ENCODE data around the gene NLGN3. TPM values are rescaled to one million over a fixed set of nuclear protein-coding genes. Genes with fewer than 3 reads are reported as not detected.

Gene NLGN3
- total and polyA plus RNA-seq, 2 experiments from 2014 or later = 0.11 to 0.34 TPM

- no peak overlapping the region for H2AFZ ChIP-seq
- no peak overlapping the region for H3K27ac ChIP-seq
- no peaks in the 10 kb centered on the region for H3K79me2 ChIP-seq (ENCODE audit: insufficient read depth)
- no peaks in the 10 kb centered on the region for H3K4me1 ChIP-seq (ENCODE audit: insufficient read depth)
- in situ Hi-C loops (cut with MboI) = loop anchor here (25.0 kb wide), 1 partner anchor 183 kb away; no protein-coding TSS in a partner anchor
- H3K9me2 ChIP-seq (ENCODE audit: insufficient read depth) = no peaks in the 10 kb centered on the region
- no peaks in the 10 kb centered on the region for H3K36me3 ChIP-seq (ENCODE audit: low read depth)
- no peak overlapping the region for H3K4me3 ChIP-seq
- no peaks in the 10 kb centered on the region for H3K27me3 ChIP-seq (replicated peaks; ENCODE audit: insufficient read depth)
- no peak overlapping the region for H3K4me2 ChIP-seq (ENCODE audit: unreplicated experiment)
- no peak overlapping the region for H3K9ac ChIP-seq
- no peaks in the 10 kb centered on the region for H3K9me3 ChIP-seq (ENCODE audit: low read depth)
- 67 to 73% methylated on average over 5 of the region's 5 CpGs for WGBS, 2 experiments (ENCODE audit: low coverage in 1 of 2, low lambda C conversion rate in 2 of 2, missing lambda C conversion rate in 2 of 2)
- no peaks in the 10 kb centered on the region for H3F3A ChIP-seq (ENCODE audit: insufficient read depth)
- DNase-seq = no peak
- TF ChIP-seq EZH2 (IDR thresholded peaks at IDR 0.05; ENCODE audit: insufficient read depth, poor library complexity, severe bottlenecking) = no peak
- no peaks in the 10 kb centered on the region for H4K20me1 ChIP-seq (ENCODE audit: insufficient read depth)
Observed at GRCh38 chrX:71170660-71171059, 26.0 kb downstream of the NLGN3 start.

- WGBS, 2 experiments (ENCODE audit: low coverage in 1 of 2, low lambda C conversion rate in 2 of 2, missing lambda C conversion rate in 2 of 2) = 63 to 75% methylated on average over 6 to 12 of the region's 12 CpGs
- Histone ChIP-seq H3K36me3 (ENCODE audit: low read depth) (no peaks in the 10 kb centered on the region), H3F3A (ENCODE audit: insufficient read depth) (no peaks in the 10 kb centered on the region), H3K27ac (no peak overlapping the region), H3K9me2 (ENCODE audit: insufficient read depth) (no peaks in the 10 kb centered on the region), H3K4me2 (ENCODE audit: unreplicated experiment) (no peak overlapping the region), H3K9me3 (ENCODE audit: low read depth) (no peaks in the 10 kb centered on the region), H4K20me1 (ENCODE audit: insufficient read depth) (no peaks in the 10 kb centered on the region), H2AFZ (no peak overlapping the region), H3K27me3 (replicated peaks; ENCODE audit: insufficient read depth) (no peaks in the 10 kb centered on the region), H3K4me3 (no peak overlapping the region), H3K9ac (no peak overlapping the region), H3K79me2 (ENCODE audit: insufficient read depth) (no peaks in the 10 kb centered on the region), H3K4me1 (ENCODE audit: insufficient read depth) (no peaks in the 10 kb centered on the region)
- no peak for TF ChIP-seq EZH2phosphoT487 (IDR thresholded peaks at IDR 0.05; ENCODE audit: insufficient read depth, low read depth)
- no peak for TF ChIP-seq EZH2 (IDR thresholded peaks at IDR 0.05; ENCODE audit: insufficient read depth, poor library complexity, severe bottlenecking)
- in situ Hi-C loops (cut with MboI) = loop anchor here (25.0 kb wide), 1 partner anchor 184 kb away; no protein-coding TSS in a partner anchor
- no peak for DNase-seq
Observed at GRCh38 chrX:71171110-71171801, 26.6 kb downstream of the NLGN3 start.

- TF ChIP-seq EZH2phosphoT487 (IDR thresholded peaks at IDR 0.05; ENCODE audit: insufficient read depth, low read depth) = no peak
- TF ChIP-seq EZH2 (IDR thresholded peaks at IDR 0.05; ENCODE audit: insufficient read depth, poor library complexity, severe bottlenecking) = no peak
- H3K9me2 ChIP-seq (ENCODE audit: insufficient read depth) = no peaks in the 10 kb centered on the region
- H3K4me2 ChIP-seq (ENCODE audit: unreplicated experiment) = no peak overlapping the region
- H3K4me1 ChIP-seq (ENCODE audit: insufficient read depth) = peaks cover 14% of the 10 kb centered on the region
- H3K4me3 ChIP-seq = no peak overlapping the region
- no peak overlapping the region for H3K27ac ChIP-seq
- H2AFZ ChIP-seq = no peak overlapping the region
- no peak for DNase-seq
- no peaks in the 10 kb centered on the region for H3K9me3 ChIP-seq (ENCODE audit: low read depth)
- in situ Hi-C loops (cut with MboI) = loop anchor here (25.0 kb wide), 1 partner anchor 186 kb away; no protein-coding TSS in a partner anchor
- H3K36me3 ChIP-seq (ENCODE audit: low read depth) = no peaks in the 10 kb centered on the region
- 44 to 51% methylated on average over 2 of the region's 2 CpGs for WGBS, 2 experiments (ENCODE audit: low coverage in 1 of 2, low lambda C conversion rate in 2 of 2, missing lambda C conversion rate in 2 of 2)
- no peaks in the 10 kb centered on the region for H3K27me3 ChIP-seq (replicated peaks; ENCODE audit: insufficient read depth)
- H3K79me2 ChIP-seq (ENCODE audit: insufficient read depth) = no peaks in the 10 kb centered on the region
- peaks cover 5% of the 10 kb centered on the region; the same call in 1 of the 2 replicates for H3F3A ChIP-seq (ENCODE audit: insufficient read depth)
- no peaks in the 10 kb centered on the region for H4K20me1 ChIP-seq (ENCODE audit: insufficient read depth)
- H3K9ac ChIP-seq = no peak overlapping the region
Observed at GRCh38 chrX:71173440-71173839, 28.8 kb downstream of the NLGN3 start.

GRCh38 chrX:71174795-71175194, 30.2 kb downstream of the NLGN3 start:
- no peaks in the 10 kb centered on the region for H3K27me3 ChIP-seq (replicated peaks; ENCODE audit: insufficient read depth)
- H3F3A ChIP-seq (ENCODE audit: insufficient read depth) = peaks cover 5% of the 10 kb centered on the region; the same call in 1 of the 2 replicates
- peaks cover 18% of the 10 kb centered on the region for H3K4me1 ChIP-seq (ENCODE audit: insufficient read depth)
- H2AFZ ChIP-seq = no peak overlapping the region
- WGBS, 2 experiments (ENCODE audit: low coverage in 1 of 2, low lambda C conversion rate in 2 of 2, missing lambda C conversion rate in 2 of 2) = 90 to 95% methylated on average over 1 of the region's 1 CpG
- H3K36me3 ChIP-seq (ENCODE audit: low read depth) = no peaks in the 10 kb centered on the region
- H3K4me3 ChIP-seq = no peak overlapping the region
- H3K9ac ChIP-seq = no peak overlapping the region
- no peaks in the 10 kb centered on the region for H3K9me2 ChIP-seq (ENCODE audit: insufficient read depth)
- H3K27ac ChIP-seq = no peak overlapping the region
- in situ Hi-C loops (cut with MboI) = loop anchor here (25.0 kb wide), 2 partner anchors 187 to 412 kb away; no protein-coding TSS in a partner anchor
- no peaks in the 10 kb centered on the region for H4K20me1 ChIP-seq (ENCODE audit: insufficient read depth)
- H3K79me2 ChIP-seq (ENCODE audit: insufficient read depth) = no peaks in the 10 kb centered on the region
- no peak for DNase-seq
- TF ChIP-seq EZH2phosphoT487 (IDR thresholded peaks at IDR 0.05; ENCODE audit: insufficient read depth, low read depth) = no peak
- TF ChIP-seq EZH2 (IDR thresholded peaks at IDR 0.05; ENCODE audit: insufficient read depth, poor library complexity, severe bottlenecking) = no peak
- no peak overlapping the region for H3K4me2 ChIP-seq (ENCODE audit: unreplicated experiment)
- H3K9me3 ChIP-seq (ENCODE audit: low read depth) = no peaks in the 10 kb centered on the region
